OCI-LY1 (cell line): ENCODE data around the gene DBET.
"Not testable (repeated sequence)": the region's sequence is repeated elsewhere in the genome, so short reads cannot be mapped to it uniquely, and the experiment has no call there.

Source experiments
- H2AFZ ChIP-seq: fragments of 200-600 bp; sonication (generic), shearing (Covaris generic); 2 replicates; pipeline ENCODE4 v1.6.0; 2014; ENCODE audit warnings: antibody characterized with exemption, mild to moderate bottlenecking, low read length
- H3F3A ChIP-seq: fragments of 200-600 bp; sonication (generic), shearing (Covaris generic); 2 replicates; pipeline ENCODE4 v1.6.0; 2014; ENCODE audit warnings: mild to moderate bottlenecking, antibody characterized with exemption, low read length, moderate library complexity; ENCODE audit not compliant: insufficient read depth
- H3K27ac ChIP-seq: fragments of 200-600 bp; sonication (generic); 2 replicates; pipeline ENCODE4 v1.5.1; 2014; ENCODE audit warnings: low read length, mixed run types, mild to moderate bottlenecking, low read depth; ENCODE audit not compliant: poor library complexity, severe bottlenecking
- H3K27me3 ChIP-seq: fragments of 200-600 bp; sonication (generic); 2 replicates; pipeline ENCODE4 v1.6.0; 2014; ENCODE audit warnings: antibody characterized with exemption, mild to moderate bottlenecking, low read length, moderate library complexity; ENCODE audit not compliant: insufficient read depth
- H3K36me3 ChIP-seq: fragments of 200-600 bp; sonication (generic); 2 replicates; pipeline ENCODE4 v1.6.1; 2014; ENCODE audit warnings: mild to moderate bottlenecking, antibody characterized with exemption, low read length, moderate library complexity, mixed read lengths; ENCODE audit not compliant: insufficient read depth
- H3K4me1 ChIP-seq: fragments of 200-600 bp; sonication (generic); 2 replicates; pipeline ENCODE4 v1.5.1; 2014; ENCODE audit warnings: mild to moderate bottlenecking, low read length, moderate library complexity; ENCODE audit not compliant: insufficient read depth, severe bottlenecking
- H3K4me2 ChIP-seq: fragments of 200-600 bp; sonication (generic), shearing (Covaris generic); 2 replicates; pipeline ENCODE4 v1.6.1; 2014; ENCODE audit warnings: low read length
- H3K4me3 ChIP-seq: fragments of 200-600 bp; sonication (generic); 2 replicates; pipeline ENCODE4 v1.5.1; 2014; ENCODE audit warnings: low read length, low read depth, mild to moderate bottlenecking, mixed read lengths; ENCODE audit not compliant: poor library complexity, severe bottlenecking
- H3K79me2 ChIP-seq: fragments of 200-600 bp; shearing (Covaris generic); 2 replicates; pipeline ENCODE4 v1.6.1; 2016; ENCODE audit warnings: mixed run types, low read length, mixed read lengths; ENCODE audit not compliant: insufficient read depth
- H3K9ac ChIP-seq: fragments of 200-600 bp; sonication (generic), shearing (Covaris generic); 2 replicates; pipeline ENCODE4 v1.6.1; 2014; ENCODE audit warnings: mild to moderate bottlenecking, low read length, mixed read lengths
- H3K9me2 ChIP-seq: fragments of 200-600 bp; sonication (generic), shearing (Covaris generic); 2 replicates; pipeline ENCODE4 v1.6.1; 2014; ENCODE audit warnings: low read depth, mild to moderate bottlenecking, low read length, mixed read lengths
- H3K9me3 ChIP-seq: fragments of 200-600 bp; shearing (Covaris generic); 2 replicates; pipeline ENCODE4 v1.6.1; 2014; ENCODE audit warnings: low read length, mixed read lengths
- H4K20me1 ChIP-seq: fragments of 200-600 bp; sonication (generic), shearing (Covaris generic); 2 replicates; pipeline ENCODE4 v1.6.0; 2016; ENCODE audit warnings: mild to moderate bottlenecking, low read length; ENCODE audit not compliant: insufficient read depth

The DBET gene

GRCh38 chr4:190031264-190031663 is 33.0 kb upstream of the DBET start:
- not testable (repeated sequence) for H3K27me3 ChIP-seq, H4K20me1 ChIP-seq, H3K79me2 ChIP-seq, H3K9ac ChIP-seq, H3F3A ChIP-seq, H3K4me3 ChIP-seq, H3K4me2 ChIP-seq, H3K9me3 ChIP-seq, H2AFZ ChIP-seq, H3K4me1 ChIP-seq, H3K36me3 ChIP-seq, H3K9me2 ChIP-seq, H3K27ac ChIP-seq

GRCh38 chr4:190037704-190038388 is 26.5 kb upstream of the DBET start:
- not testable (repeated sequence) for H2AFZ ChIP-seq, H3K27ac ChIP-seq, H3K4me1 ChIP-seq, H3K27me3 ChIP-seq, H3K4me3 ChIP-seq, H3K36me3 ChIP-seq, H3K9ac ChIP-seq, H3K9me3 ChIP-seq, H3F3A ChIP-seq, H3K79me2 ChIP-seq, H4K20me1 ChIP-seq, H3K9me2 ChIP-seq, H3K4me2 ChIP-seq

GRCh38 chr4:190040873-190041272 is 23.4 kb upstream of the DBET start:
- not testable (repeated sequence) for H3K4me3 ChIP-seq, H3K9me2 ChIP-seq, H3K4me2 ChIP-seq, H3K36me3 ChIP-seq, H3K9me3 ChIP-seq, H3F3A ChIP-seq, H3K4me1 ChIP-seq, H2AFZ ChIP-seq, H3K27ac ChIP-seq, H3K27me3 ChIP-seq, H3K79me2 ChIP-seq, H4K20me1 ChIP-seq, H3K9ac ChIP-seq

GRCh38 chr4:190047627-190048026 is 16.7 kb upstream of the DBET start:
- not testable (repeated sequence) for H4K20me1 ChIP-seq, H3K9ac ChIP-seq, H3K4me3 ChIP-seq, H3K36me3 ChIP-seq, H3K79me2 ChIP-seq, H3K4me2 ChIP-seq, H3K4me1 ChIP-seq, H3K27me3 ChIP-seq, H2AFZ ChIP-seq, H3F3A ChIP-seq, H3K27ac ChIP-seq, H3K9me2 ChIP-seq, H3K9me3 ChIP-seq

- not testable (repeated sequence) for H3K4me3 ChIP-seq, H3K9ac ChIP-seq, H3K27ac ChIP-seq, H4K20me1 ChIP-seq, H3K9me3 ChIP-seq, H3K27me3 ChIP-seq, H3K9me2 ChIP-seq, H3K4me2 ChIP-seq, H3K4me1 ChIP-seq, H2AFZ ChIP-seq, H3K36me3 ChIP-seq, H3F3A ChIP-seq, H3K79me2 ChIP-seq
These were observed 14.7 kb upstream of the DBET start for GRCh38 chr4:190049378-190050239.

- not testable (repeated sequence) for H3F3A ChIP-seq, H3K36me3 ChIP-seq, H3K27ac ChIP-seq, H3K9me2 ChIP-seq, H3K79me2 ChIP-seq, H3K27me3 ChIP-seq, H3K9me3 ChIP-seq, H2AFZ ChIP-seq, H4K20me1 ChIP-seq, H3K9ac ChIP-seq, H3K4me3 ChIP-seq, H3K4me1 ChIP-seq, H3K4me2 ChIP-seq
These were observed 5.3 kb upstream of the DBET start for GRCh38 chr4:190058997-190059396.

GRCh38 chr4:190064805-190065204 is 503 bp downstream of the DBET start:
- H3K27ac ChIP-seq, H3K36me3 ChIP-seq, H3K4me3 ChIP-seq, H3K9me2 ChIP-seq, H3K9ac ChIP-seq, H3K79me2 ChIP-seq, H3F3A ChIP-seq, H4K20me1 ChIP-seq, H3K4me1 ChIP-seq, H3K9me3 ChIP-seq, H2AFZ ChIP-seq, H3K4me2 ChIP-seq, H3K27me3 ChIP-seq: not testable (repeated sequence)
